ENCODE measurements around the gene UGT3A2.
"Not testable (repeated sequence)": the region's sequence is repeated elsewhere in the genome, so short reads cannot be mapped to it uniquely, and the experiment has no call there.

The UGT3A2 gene

GRCh38 chr5:36035696-36036095 lies 31.0 kb downstream of the UGT3A2 start:
- Histone ChIP-seq H3K4me1 (ENCODE audit: control insufficient read depth, insufficient read depth, low read length) (peaks cover 1% of the 10 kb centered on the region), H3K9me3 (ENCODE audit: control insufficient read depth, insufficient read depth, low read depth, low read length) (no peaks in the 10 kb centered on the region), H3K36me3 (ENCODE audit: control insufficient read depth in 2 of 2, insufficient read depth in 1 of 2, low read length in 2 of 2) (no peaks in the 10 kb centered on the region), H3K27ac (ENCODE audit: extremely low read depth, low read depth, low read length) (no peak overlapping the region), H3K4me3 (ENCODE audit: low read depth, low read length) (no peak overlapping the region)
- TF ChIP-seq RBAK (tag by site-specific recombination; IDR thresholded peaks at IDR 0.05) = no peak
- no peak for TF ChIP-seq ZBTB1 (tag by site-specific recombination; IDR thresholded peaks at IDR 0.05)
- TF ChIP-seq ZNF354C (tag by site-specific recombination; IDR thresholded peaks at IDR 0.05; ENCODE audit: borderline replicate concordance, low read depth) = no peak
- TF ChIP-seq, protein P1, sequence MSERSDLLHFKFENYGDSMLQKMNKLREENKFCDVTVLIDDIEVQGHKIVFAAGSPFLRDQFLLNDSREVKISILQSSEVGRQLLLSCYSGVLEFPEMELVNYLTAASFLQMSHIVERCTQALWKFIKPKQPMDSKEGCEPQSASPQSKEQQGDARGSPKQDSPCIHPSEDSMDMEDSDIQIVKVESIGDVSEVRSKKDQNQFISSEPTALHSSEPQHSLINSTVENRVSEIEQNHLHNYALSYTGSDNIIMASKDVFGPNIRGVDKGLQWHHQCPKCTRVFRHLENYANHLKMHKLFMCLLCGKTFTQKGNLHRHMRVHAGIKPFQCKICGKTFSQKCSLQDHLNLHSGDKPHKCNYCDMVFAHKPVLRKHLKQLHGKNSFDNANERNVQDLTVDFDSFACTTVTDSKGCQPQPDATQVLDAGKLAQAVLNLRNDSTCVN (tag by site-specific recombination; optimal IDR thresholded peaks at IDR 0.05) = no peak
- ChIA-PET POLR2A (no interaction called here), CTCF (no interaction called here)

- H3K4me3 ChIP-seq (ENCODE audit: low read depth, low read length); H3K36me3 ChIP-seq (ENCODE audit: control insufficient read depth in 2 of 2, insufficient read depth in 1 of 2, low read length in 2 of 2); H3K27ac ChIP-seq (ENCODE audit: extremely low read depth, low read depth, low read length); POLR2A ChIA-PET; H3K4me1 ChIP-seq (ENCODE audit: control insufficient read depth, insufficient read depth, low read length); H3K9me3 ChIP-seq (ENCODE audit: control insufficient read depth, insufficient read depth, low read depth, low read length): not testable (repeated sequence)
- CTCF ChIA-PET = interaction anchor here (0.6 kb wide), 1 partner anchor 180 kb away, joined by 3 read pairs; no protein-coding TSS in a partner anchor
Observed at GRCh38 chr5:36034536-36035134, 32.0 kb downstream of the UGT3A2 start.

DNA sequence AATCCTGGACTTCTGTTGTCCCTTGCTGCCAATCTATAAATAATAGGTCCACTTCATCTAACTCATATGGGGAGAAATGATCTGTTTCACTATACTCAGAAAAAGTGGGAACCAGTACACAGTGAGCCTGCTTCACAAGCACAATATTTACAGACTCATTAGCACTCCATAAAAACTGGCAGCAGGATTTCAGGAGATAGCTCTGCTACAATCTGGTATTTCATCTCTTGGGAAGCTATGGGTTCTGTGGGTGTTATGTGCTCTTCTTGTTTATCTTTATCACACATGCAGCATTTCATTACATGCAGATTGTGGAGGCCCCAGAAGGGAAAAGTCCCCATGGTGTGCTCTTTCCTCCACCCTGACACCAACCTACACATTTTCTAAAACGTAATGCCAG lies 33.2 kb downstream of the UGT3A2 start:
- Histone ChIP-seq H3K27ac (ENCODE audit: extremely low read depth, low read depth, low read length) (no peak overlapping the region), H3K9me3 (ENCODE audit: control insufficient read depth, insufficient read depth, low read depth, low read length) (no peaks in the 10 kb centered on the region), H3K4me1 (ENCODE audit: control insufficient read depth, insufficient read depth, low read length) (no peaks in the 10 kb centered on the region; the same call in 1 of the 2 replicates), H3K4me3 (ENCODE audit: low read depth, low read length) (no peak overlapping the region), H3K36me3 (ENCODE audit: control insufficient read depth in 2 of 2, insufficient read depth in 1 of 2, low read length in 2 of 2) (no peaks in the 10 kb centered on the region)
- POLR2A ChIA-PET = no interaction called here
- CTCF ChIA-PET = interaction anchor here (0.6 to 1.0 kb wide), 3 partner anchors 9 to 489 kb away, joined by 3 to 4 read pairs (median 3); no protein-coding TSS in a partner anchor
- TF ChIP-seq ZSCAN4 (tag by site-specific recombination; IDR thresholded peaks at IDR 0.05) = no peak
- no peak for TF ChIP-seq KLF10 (tag by site-specific recombination; IDR thresholded peaks at IDR 0.05)
- TF ChIP-seq ZNF747 (tag by site-specific recombination; IDR thresholded peaks at IDR 0.05) = no peak
- no peak for TF ChIP-seq ZNF112 (tag by site-specific recombination; IDR thresholded peaks at IDR 0.05)
- no peak for TF ChIP-seq PBX3 (CRISPR knock-in tag; IDR thresholded peaks at IDR 0.05)
- TF ChIP-seq ZNF394 (tag by site-specific recombination; IDR thresholded peaks at IDR 0.05; ENCODE audit: borderline replicate concordance) = no peak
- no peak for TF ChIP-seq ZNF138 (tag by site-specific recombination; IDR thresholded peaks at IDR 0.05; ENCODE audit: borderline replicate concordance)
- no peak for TF ChIP-seq ZBTB1 (tag by site-specific recombination; IDR thresholded peaks at IDR 0.05)
- TF ChIP-seq ZNF311 (tag by site-specific recombination; IDR thresholded peaks at IDR 0.05; ENCODE audit: borderline replicate concordance) = no peak
- no peak for TF ChIP-seq ZNF366 (tag by site-specific recombination; conservative IDR thresholded peaks at IDR 0.05)
- no peak for TF ChIP-seq ZNF792 (tag by site-specific recombination; IDR thresholded peaks at IDR 0.05)
- TF ChIP-seq ZNF777 (tag by site-specific recombination; IDR thresholded peaks at IDR 0.05; ENCODE audit: borderline replicate concordance) = no peak
- TF ChIP-seq HOXA7 (CRISPR knock-in tag; IDR thresholded peaks at IDR 0.05; ENCODE audit: borderline replicate concordance) = no peak
- no peak for TF ChIP-seq ZNF596 (tag by site-specific recombination; IDR thresholded peaks at IDR 0.05)

All from HEK293 (cell line).